Pancreas (tissue), 10 donors: ENCODE data around the gene TEX10. TPM values are rescaled to one million over a fixed set of nuclear protein-coding genes. Genes with fewer than 3 reads are reported as not detected.

Source experiments
- ATAC-seq, 4 donors: fragments of 200-7000 bp; cut with Tn5 transposase; one replicate each; pipeline versions ENCODE4 v1.8.0 to v1.9.1; 2020; ENCODE audit warnings: mild to moderate bottlenecking in 4 of 4, moderate library complexity in 4 of 4
- DNase-seq, 6 donors: peaks; one replicate each; pipeline ENCODE4 v3.0.0-alpha.2; 2020
- FAIRE-seq: peaks from 2 replicates; lab custom pipeline; 2012; peaks lifted over from hg19 to GRCh38; lab: Jason Lieb, UNC
- H3K27ac ChIP-seq, 4 donors: fragments of 200-600 bp; sonication (generic); 1 replicate in 3 of 4; 2 replicates in 1 of 4; pipeline versions ENCODE4 v1.5.0 to v1.8.0; 2020
- H3K27me3 ChIP-seq, 4 donors: fragments of 200-600 bp; one replicate each; pipeline ENCODE4 v1.8.0; 2021
- H3K36me3 ChIP-seq, 3 donors: fragments of 200-600 bp; sonication (generic) in 1 of 3; one replicate each; pipeline versions ENCODE4 v1.5.0 to v1.8.0; 2020 to 2021
- H3K4me1 ChIP-seq, 3 donors: fragments of 200-600 bp; one replicate each; pipeline ENCODE4 v1.8.0; 2021
- H3K4me3 ChIP-seq, 4 donors: fragments of 200-600 bp; sonication (generic) in 2 of 4; one replicate each; pipeline versions ENCODE4 v1.5.0 to v1.8.0; 2020 to 2021
- H3K9me3 ChIP-seq, 4 donors: fragments of 200-600 bp; one replicate each; pipeline ENCODE4 v1.8.0; 2021
- CTCF ChIP-seq, 4 donors: fragments of 200-600 bp; sonication (generic) in 3 of 4; IDR thresholded peaks; one replicate each; pipeline versions ENCODE4 v1.5.0 to v1.8.0; 2021; ENCODE audit warnings: antibody characterized with exemption in 4 of 4
- WGBS, 2 donors: extraction: QIAGEN DNeasy Blood & Tissue Kit; methylation state at CpG; one replicate each; pipeline ENCODE4 v1.1.7; 2013; 5-methylcytosine and 5-hydroxymethylcytosine counted together
- intact Hi-C, 3 donors: fragments of 100-400 bp; cut with DNase I; formaldehyde crosslinking; loops; one replicate each; pipeline versions ENCODE4 v1.11.1 to v1.14.2; 2022
- polyA plus RNA-seq, 2 donors: library from polyadenylated mRNA; stranded (reverse); fragments of 200-250 nt; gene quantifications; one replicate each; pipeline ENCODE4 v1.2.3, GENCODE V29; 2013
- total RNA-seq, 6 donors: library from RNA; stranded (reverse); fragmentation: NEBNext Ultra II Directional in 4 of 6; extraction: Animal tissue kit (Norgen Biotek cat#: 25700) in 4 of 6; gene quantifications; one replicate each; pipeline versions ENCODE4 v1.2.1 to v1.2.4, GENCODE V29; 2021 to 2023
- donor health status: healthy with polysubstance abuse.
- donor health status: DM: no; HTN: no; CAD: no; lungs with moderate emphysema.
- donor health status: DM: no; HTN: no; CAD: no.
- donor health status: control.
- donor health status: control.
- donor health status: Bipolar disorder and iron deficiency.
- donor health status: DM: yes; HTN: yes; CAD: no.
- donor health status: DM: no; HTN: no; CAD: no.
- donor health status: DM: no; HTN: no; CAD: no.
- donor health status: DM: yes; HTN: yes; CAD: no.

TEX10 gene
- total and polyA plus RNA-seq, 8 donors, result 3.1 to 6.7 (median 5.4) TPM

- no peak for DNase-seq
- ATAC-seq, result no peak
- no peak overlapping the region for H3K27ac ChIP-seq
- H3K4me1 ChIP-seq, result peaks cover 0 to 10% (median 0%) of the 10 kb centered on the region in 3 donors
- WGBS, 2 donors, result 93 to 94% methylated on average over 1 of the region's 1 CpG
- no peak for TF ChIP-seq CTCF (IDR thresholded peaks at IDR 0.05)
- intact Hi-C loops, result no loop called here
- no peaks in the 10 kb centered on the region for H3K27me3 ChIP-seq
- H3K9me3 ChIP-seq, result no peaks in the 10 kb centered on the region
- no peak for FAIRE-seq
- H3K4me3 ChIP-seq, result no peak overlapping the region
- H3K36me3 ChIP-seq, result peaks cover 0 to 16% (median 0%) of the 10 kb centered on the region in 3 donors
These were observed 46.5 kb downstream of the TEX10 start for GRCh38 chr9:100306283-100306682.

DNA sequence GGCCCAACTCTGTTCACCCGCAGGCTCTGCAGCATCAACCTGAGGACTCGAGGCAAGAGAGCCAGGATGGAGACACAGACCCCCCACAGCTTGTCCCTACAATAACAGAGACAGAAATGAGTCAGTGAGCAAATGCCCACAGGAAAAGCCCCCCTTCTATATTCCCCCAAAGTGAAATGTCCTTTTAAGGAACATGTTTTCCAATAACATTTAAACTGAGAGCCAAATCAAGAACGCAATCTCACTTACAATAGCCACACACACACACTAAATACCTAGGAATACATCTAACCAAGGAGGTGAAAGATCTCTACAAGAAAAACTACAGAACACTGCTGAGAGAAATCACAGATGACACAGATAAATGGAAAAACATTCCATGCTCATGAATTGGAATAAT lies 49.0 kb downstream of the TEX10 start:
- FAIRE-seq, result no peak
- no peak for TF ChIP-seq CTCF (IDR thresholded peaks at IDR 0.05)
- Histone ChIP-seq H3K27me3 (no peaks in the 10 kb centered on the region), H3K4me3 (no peak overlapping the region), H3K36me3 (peaks cover 0 to 21% (median 0%) of the 10 kb centered on the region in 3 donors), H3K4me1 (peaks cover 0 to under 1% (median 0%) of the 10 kb centered on the region in 3 donors), H3K27ac (no peak overlapping the region), H3K9me3 (no peaks in the 10 kb centered on the region)
- 94 to 99% methylated on average over 3 of the region's 3 CpGs for WGBS, 2 donors
- no peak for DNase-seq
- intact Hi-C loops, result no loop called here
- no peak for ATAC-seq

GRCh38 chr9:100298378-100298777 lies 54.4 kb downstream of the TEX10 start:
- peaks cover 0 to 18% (median 0%) of the 10 kb centered on the region in 3 donors for H3K36me3 ChIP-seq
- 82 to 96% methylated on average over 3 of the region's 3 CpGs for WGBS, 2 donors
- no peak overlapping the region for H3K4me3 ChIP-seq
- no peaks in the 10 kb centered on the region for H3K27me3 ChIP-seq
- TF ChIP-seq CTCF (IDR thresholded peaks at IDR 0.05), result no peak
- intact Hi-C loops, result no loop called here
- no peak overlapping the region for H3K27ac ChIP-seq
- H3K4me1 ChIP-seq, result peaks cover 0 to 10% (median 9%) of the 10 kb centered on the region in 3 donors
- FAIRE-seq (no peak), DNase-seq (no peak), ATAC-seq (no peak)
- H3K9me3 ChIP-seq, result no peaks in the 10 kb centered on the region

DNA sequence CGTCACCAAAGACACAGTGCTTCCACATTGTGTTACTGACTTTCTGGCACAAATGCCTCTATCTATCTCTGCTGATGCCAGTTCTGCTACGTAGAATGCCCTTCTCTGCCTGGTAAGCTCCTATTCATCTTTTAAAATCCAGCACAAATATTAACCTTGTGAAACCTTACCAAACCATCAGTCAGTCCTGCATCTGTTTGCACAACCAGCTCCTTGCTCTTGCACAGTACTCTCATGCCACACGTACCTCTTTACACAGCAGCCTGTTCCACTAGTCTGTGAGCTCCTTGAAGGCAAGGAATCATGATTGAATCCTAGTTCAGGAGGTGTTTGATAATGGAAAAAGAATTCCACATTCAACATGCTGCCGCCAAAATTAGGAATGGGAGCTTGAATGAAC lies 56.3 kb downstream of the TEX10 start:
- Histone ChIP-seq H3K27ac (no peak overlapping the region), H3K4me3 (no peak overlapping the region), H3K9me3 (no peaks in the 10 kb centered on the region), H3K36me3 (peaks cover 0 to 22% (median 0%) of the 10 kb centered on the region in 3 donors), H3K27me3 (no peaks in the 10 kb centered on the region), H3K4me1 (peaks cover 0 to 10% (median 9%) of the 10 kb centered on the region in 3 donors)
- FAIRE-seq, result no peak
- DNase-seq, result no peak
- 82 to 92% methylated on average over 4 of the region's 4 CpGs for WGBS, 2 donors
- TF ChIP-seq CTCF (IDR thresholded peaks at IDR 0.05), result no peak
- intact Hi-C loops, result no loop called here
- ATAC-seq, result no peak

GRCh38 chr9:100295240-100295639 lies 57.5 kb downstream of the TEX10 start:
- intact Hi-C loops, result no loop called here
- Histone ChIP-seq H3K36me3 (peaks cover 0 to 15% (median 0%) of the 10 kb centered on the region in 3 donors), H3K4me3 (no peak overlapping the region), H3K9me3 (no peaks in the 10 kb centered on the region), H3K27me3 (no peaks in the 10 kb centered on the region), H3K27ac (no peak overlapping the region), H3K4me1 (peaks cover 0 to 10% (median 9%) of the 10 kb centered on the region in 3 donors)
- no peak for TF ChIP-seq CTCF (IDR thresholded peaks at IDR 0.05)
- no peak for DNase-seq
- peak in 2 of 4 donors; percentile 17 to 61 for ATAC-seq
- 32 to 39% methylated on average over 2 of the region's 2 CpGs for WGBS, 2 donors
- FAIRE-seq, result no peak
